ENCODE data around the gene HOXB3.

DNA sequence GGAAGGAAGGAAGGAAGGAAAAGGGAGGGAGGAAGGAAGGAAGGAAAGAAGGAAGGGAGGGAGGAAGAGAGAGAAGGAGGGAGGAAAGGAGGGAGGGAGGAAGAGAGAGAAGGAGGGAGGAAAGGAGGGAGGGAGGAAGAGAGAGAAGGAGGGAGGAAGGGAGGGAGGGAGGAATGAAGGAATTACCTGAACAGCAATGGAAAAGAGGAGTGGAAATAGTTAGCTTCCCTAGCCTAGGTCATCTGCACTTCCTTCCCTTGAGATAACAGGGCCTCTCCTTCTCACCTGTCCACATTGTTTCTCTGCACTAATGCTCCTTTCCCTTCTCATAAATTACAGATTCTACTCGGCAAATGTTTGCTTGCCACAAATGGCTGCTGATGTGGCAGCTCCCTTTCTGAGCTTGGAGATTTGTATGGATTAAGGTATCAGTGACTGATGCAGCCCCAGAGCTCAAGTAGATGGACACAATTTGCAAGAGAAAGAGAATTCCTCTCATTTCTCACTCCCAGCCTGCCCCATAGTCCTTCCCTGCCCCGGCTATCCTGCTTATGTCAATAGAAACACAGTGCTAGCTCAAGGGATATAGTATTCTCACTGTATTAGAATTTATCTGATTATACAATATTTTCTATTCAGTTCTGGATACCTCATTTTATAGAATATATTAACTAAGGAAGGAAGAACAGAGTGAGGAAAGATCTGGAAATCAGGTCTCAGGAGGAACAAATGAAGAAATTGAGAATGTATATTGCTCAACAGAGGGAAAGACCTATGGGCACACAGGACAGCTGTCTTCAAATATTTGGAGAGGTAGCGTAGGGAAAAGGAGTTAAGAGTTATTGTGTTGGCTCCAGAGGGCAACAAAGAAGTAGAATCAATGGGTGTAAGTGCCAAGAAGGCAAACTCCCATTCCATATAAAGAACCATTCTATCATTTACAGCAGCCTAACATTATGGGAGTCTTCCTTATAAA, 73.8 kb downstream of the HOXB3 start:
- no peak for TF ChIP-seq POLR2AphosphoS5 (IDR thresholded peaks at IDR 0.05; ENCODE audit: borderline replicate concordance, low read depth, low read length)
- TF ChIP-seq EZH2 (IDR thresholded peaks at IDR 0.05), result no peak

All from SK-N-MC (cell line).